HCT116 (cell line): Measurements from ENCODE around the gene MRPS34. TPM values are rescaled to one million over a fixed set of nuclear protein-coding genes. Genes with fewer than 3 reads are reported as not detected.

ENCODE experiments used
- ATAC-seq: fragments of 200-7000 bp; cut with Tn5 transposase; 2 replicates; pipeline ENCODE4 v1.9.1; 2020; ENCODE audit warnings: mild to moderate bottlenecking, moderate library complexity
- BruUV-seq: library from RNA; stranded (reverse); fragments of 400-500 nt; replicated peaks from 2 replicates; lab custom pipeline; 2021; lab: Mats Ljungman, UMichigan
- CTCF ChIA-PET: fragments of 300-600 bp; sonication (Branson Sonifier 250); formaldehyde crosslinking; loops from one replicate; lab custom pipeline; 2021; ENCODE audit warnings: antibody characterized with exemption; lab: Charles Lee
- POLR2A ChIA-PET: fragments of 300-600, 350-600 bp; sonication (Branson Sonifier 250); formaldehyde crosslinking; loops from one replicate; lab custom pipeline; 2021; ENCODE audit warnings: antibody characterized with exemption; lab: Charles Lee
- RAD21 ChIA-PET, 2 experiments: fragments of 300-600 bp; sonication (Branson Sonifier 250); formaldehyde crosslinking; loops; one replicate each; lab custom pipeline; 2023; ENCODE audit warnings: low total read pairs in 2 of 2; ENCODE audit not compliant: uncharacterized antibody in 2 of 2, unreplicated experiment in 2 of 2, low non-redundant PET in 1 of 2; lab: Charles Lee
- DNase-seq: peaks from one replicate; pipeline ENCODE4 v3.0.0-alpha.2; 2010; ENCODE audit warnings: low read depth, low spot score
- H2AFZ ChIP-seq: fragments of 200-600 bp; shearing (Covaris generic), sonication (generic); 2 replicates; pipeline ENCODE4 v1.6.1; 2017; ENCODE audit warnings: low read depth, mixed run types, mixed read lengths, antibody characterized with exemption, low read length; ENCODE audit not compliant: poor library complexity, severe bottlenecking
- H3K27ac ChIP-seq: 2 replicates; pipeline ENCODE4 v1.5.1; 2012; ENCODE audit warnings: low read depth, low read length
- H3K27me3 ChIP-seq: fragments of 200-600 bp; sonication (generic); 2 replicates; pipeline ENCODE4 v1.6.1; 2016; ENCODE audit warnings: mixed run types, low read length, mixed read lengths; ENCODE audit not compliant: insufficient read depth
- H3K36me3 ChIP-seq, 2 experiments: fragments of 200-500 bp in 1 of 2; fragments of 200-600 bp in 1 of 2; sonication (Bioruptor generic) in 1 of 2; sonication (generic) in 1 of 2; 2 replicates each; pipeline versions ENCODE4 v1.5.1 to v1.6.1; 2014 to 2016; ENCODE audit warnings: low read length in 2 of 2, inconsistent platforms in 1 of 2, mixed read lengths in 1 of 2, mixed run types in 1 of 2; ENCODE audit not compliant: insufficient read depth in 2 of 2, control insufficient read depth in 1 of 2
- H3K4me1 ChIP-seq, 2 experiments: fragments of 200-600 bp in 1 of 2; sonication (generic) in 1 of 2; 2 replicates each; pipeline versions ENCODE4 v1.5.1 to v1.6.1; 2012 to 2017; ENCODE audit warnings: low read length in 2 of 2, inconsistent platforms in 1 of 2, mild to moderate bottlenecking in 1 of 2, mixed read lengths in 1 of 2, mixed run types in 1 of 2, moderate library complexity in 1 of 2; ENCODE audit not compliant: insufficient read depth in 2 of 2, control insufficient read depth in 1 of 2
- H3K4me2 ChIP-seq: fragments of 200-600 bp; sonication (generic); 2 replicates; pipeline ENCODE4 v1.6.1; 2017; ENCODE audit warnings: mixed run types, low read length, mixed read lengths
- H3K4me3 ChIP-seq, 2 experiments: fragments of 200-600 bp in 1 of 2; sonication (generic) in 1 of 2; replicated peaks in 1 of 2; 2 replicates each; pipeline ENCODE4 v1.5.1; 2011 to 2016; ENCODE audit warnings: low read length in 2 of 2, control low read depth in 1 of 2, low read depth in 1 of 2, mild to moderate bottlenecking in 1 of 2, mixed read lengths in 1 of 2, mixed run types in 1 of 2
- H3K79me2 ChIP-seq: fragments of 200-600 bp; sonication (generic); 2 replicates; pipeline ENCODE4 v1.6.1; 2017; ENCODE audit warnings: mild to moderate bottlenecking, mixed run types, low read length, moderate library complexity, mixed read lengths; ENCODE audit not compliant: insufficient read depth
- H3K9ac ChIP-seq: fragments of 200-600 bp; sonication (generic); 2 replicates; pipeline ENCODE4 v1.6.1; 2016; ENCODE audit warnings: low read length, mixed read lengths
- H3K9me2 ChIP-seq: fragments of 200-600 bp; sonication (generic), shearing (Covaris generic); 2 replicates; pipeline ENCODE4 v1.6.1; 2017; ENCODE audit warnings: mixed run types, mild to moderate bottlenecking, moderate library complexity; ENCODE audit not compliant: insufficient read depth
- H3K9me3 ChIP-seq, 2 experiments: fragments of 200-500 bp in 1 of 2; fragments of 200-600 bp in 1 of 2; sonication (Bioruptor generic) in 1 of 2; sonication (generic) in 1 of 2; 2 replicates each; pipeline ENCODE4 v1.6.1; 2014 to 2017; ENCODE audit warnings: low read length in 2 of 2, mixed read lengths in 2 of 2, inconsistent platforms in 1 of 2, low read depth in 1 of 2, mild to moderate bottlenecking in 1 of 2, mixed run types in 1 of 2, moderate library complexity in 1 of 2; ENCODE audit not compliant: control insufficient read depth in 1 of 2, insufficient read depth in 1 of 2
- H4K20me1 ChIP-seq: fragments of 200-600 bp; sonication (generic), shearing (Covaris generic); 2 replicates; pipeline ENCODE4 v1.6.1; 2017; ENCODE audit warnings: mixed run types, mild to moderate bottlenecking, moderate library complexity; ENCODE audit not compliant: insufficient read depth
- CEBPB ChIP-seq: IDR thresholded peaks from 2 replicates; pipeline ENCODE4 v1.6.1; 2012; ENCODE audit warnings: low read depth
- EGR1 ChIP-seq: IDR thresholded peaks from 2 replicates; pipeline ENCODE4 v1.6.1; 2012; ENCODE audit warnings: low read depth
- POLR2A ChIP-seq: IDR thresholded peaks from 2 replicates; pipeline ENCODE4 v1.7.0; 2011; ENCODE audit warnings: borderline replicate concordance; ENCODE audit not compliant: insufficient read depth, insufficient read length; ENCODE audit errors: extremely low read depth
- POLR2AphosphoS5 ChIP-seq: IDR thresholded peaks from 2 replicates; pipeline ENCODE4 v1.6.1; 2011; ENCODE audit warnings: mild to moderate bottlenecking, low read depth, low read length, moderate library complexity
- SIN3A ChIP-seq: IDR thresholded peaks from 2 replicates; pipeline ENCODE4 v1.6.1; 2012; ENCODE audit warnings: low read depth
- intact Hi-C: fragments of 100-400 bp; cut with micrococcal nuclease; formaldehyde crosslinking; loops from 2 replicates; pipeline ENCODE4 v1.10.0; 2022
- total RNA-seq: library from RNA; stranded (reverse); gene quantifications from one replicate; pipeline ENCODE4 v1.2.1, GENCODE V29; 2021; ENCODE audit not compliant: unreplicated experiment
- TF ChIP-seq, protein P1 (sequence below): IDR thresholded peaks from 2 replicates; pipeline ENCODE4 v1.6.1; 2012

MRPS34 gene
- total RNA-seq, 1 experiment from 2014 or later: 200 TPM

DNA sequence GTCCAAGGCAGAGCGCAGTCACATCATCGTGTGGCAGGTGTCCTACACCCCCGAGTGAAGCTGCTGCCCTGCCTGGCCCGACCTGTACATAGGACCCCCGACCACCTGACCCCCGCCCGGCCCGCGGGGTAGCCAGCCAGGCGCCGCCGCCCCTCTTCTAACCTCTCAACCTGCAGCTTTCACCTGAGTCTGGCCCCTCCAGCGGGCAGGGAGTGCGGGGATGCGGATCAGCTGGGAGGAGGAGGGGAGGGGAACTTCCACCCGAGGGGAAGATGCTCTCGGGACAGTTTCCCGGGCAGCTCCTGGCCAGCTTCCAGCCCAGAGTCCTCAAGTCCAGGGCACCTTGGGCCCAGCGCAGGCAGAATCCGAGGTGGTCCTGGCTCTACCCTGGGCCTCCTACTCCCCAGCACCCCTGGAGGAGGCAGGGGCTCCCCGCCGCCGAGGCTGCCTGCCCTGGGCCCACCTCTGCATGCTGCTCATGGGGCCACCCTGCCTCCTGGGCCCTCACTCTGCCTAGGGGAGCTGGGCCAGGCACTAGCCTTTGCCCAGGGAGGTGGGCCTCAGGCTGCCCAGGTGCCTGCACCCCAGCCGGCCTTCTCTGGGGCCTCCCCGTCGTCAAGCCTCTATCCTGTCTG lies 4.0 kb downstream of the MRPS34 start (continued):
- no peak for TF ChIP-seq CEBPB
- TF ChIP-seq EGR1: no peak
- no peak for TF ChIP-seq POLR2A
- no peak for TF ChIP-seq POLR2AphosphoS5
- TF ChIP-seq, all 23 proteins: peak for 0

DNA sequence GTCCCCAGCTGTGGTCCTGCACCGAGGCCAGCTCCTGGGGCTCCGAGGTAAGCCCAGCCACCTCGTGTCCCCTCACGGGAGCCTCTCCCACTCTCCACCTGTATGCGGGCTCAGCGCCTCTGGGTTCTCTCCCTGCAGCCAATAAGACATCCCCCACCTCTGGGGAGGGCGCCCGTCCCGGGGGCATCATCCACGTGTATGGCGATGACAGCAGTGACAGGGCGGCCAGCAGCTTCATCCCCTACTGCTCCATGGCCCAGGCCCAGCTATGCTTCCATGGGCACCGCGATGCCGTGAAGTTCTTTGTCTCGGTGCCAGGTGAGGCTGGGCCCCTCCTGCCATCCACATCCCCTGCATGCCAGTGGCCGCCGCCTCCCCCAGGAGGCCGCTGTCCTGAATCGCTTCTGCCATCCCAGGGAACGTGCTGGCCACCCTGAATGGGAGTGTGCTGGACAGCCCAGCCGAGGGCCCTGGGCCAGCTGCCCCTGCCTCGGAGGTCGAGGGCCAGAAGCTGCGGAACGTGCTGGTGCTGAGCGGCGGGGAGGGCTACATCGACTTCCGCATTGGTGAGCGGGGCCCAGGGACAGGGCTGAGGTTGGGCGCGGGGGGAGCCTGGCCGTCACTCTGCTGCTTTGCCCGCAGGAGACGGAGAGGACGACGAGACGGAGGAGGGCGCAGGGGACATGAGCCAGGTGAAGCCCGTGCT lies 4.7 kb downstream of the MRPS34 start:
- ChIA-PET POLR2A (no interaction called here), CTCF (no interaction called here), RAD21 (no interaction called here)
- intact Hi-C loops: no loop called here
- Histone ChIP-seq H3K27me3 (no peaks in the 10 kb centered on the region), H3K4me1 (peaks cover 12 to 25% of the 10 kb centered on the region in 2 experiments), H3K4me3 (no peak overlapping the region), H3K79me2 (peaks cover 30% of the 10 kb centered on the region), H2AFZ (no peak overlapping the region), H3K36me3 (peaks cover 5 to 15% of the 10 kb centered on the region in 2 experiments; a peak in 3 of 4 replicates), H3K9me2 (no peaks in the 10 kb centered on the region), H3K27ac (no peak overlapping the region), H3K4me2 (no peak overlapping the region), H3K9ac (no peak overlapping the region), H3K9me3 (no peaks in the 10 kb centered on the region), H4K20me1 (peaks cover 5% of the 10 kb centered on the region; the same call in 1 of the 2 replicates)
- ATAC-seq: no peak
- no peak for DNase-seq
- BruUV-seq: no TSS peak
- TF ChIP-seq, protein P1, sequence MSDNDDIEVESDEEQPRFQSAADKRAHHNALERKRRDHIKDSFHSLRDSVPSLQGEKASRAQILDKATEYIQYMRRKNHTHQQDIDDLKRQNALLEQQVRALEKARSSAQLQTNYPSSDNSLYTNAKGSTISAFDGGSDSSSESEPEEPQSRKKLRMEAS: no peak
- TF ChIP-seq SIN3A: no peak
- no peak for TF ChIP-seq POLR2A
